H1 (cell line): ENCODE results near the gene TMEM52B. TPM values are rescaled to one million over a fixed set of nuclear protein-coding genes. Genes with fewer than 3 reads are reported as not detected.

ENCODE experiments used
- CTCF ChIA-PET: fragments of 300-600 bp; sonication (Branson Sonifier 250); formaldehyde crosslinking; loops from one replicate; lab custom pipeline; 2021; ENCODE audit not compliant: partially characterized antibody; lab: Charles Lee
- POLR2A ChIA-PET: fragments of 300-600 bp; sonication (Branson Sonifier 250); formaldehyde crosslinking; loops from one replicate; lab custom pipeline; 2021; ENCODE audit warnings: inconsistent platforms; ENCODE audit not compliant: partially characterized antibody; lab: Charles Lee
- DNase-seq, 2 experiments: peaks; one replicate each; pipeline versions ENCODE4 v3.0.0 to v3.0.0-alpha.2; 2010 to 2022; ENCODE audit warnings: low spot score in 2 of 2, low read depth in 1 of 2, mixed read lengths in 1 of 2
- FAIRE-seq: peaks from 2 replicates; lab custom pipeline; 2011; peaks lifted over from hg19 to GRCh38; lab: Jason Lieb, UNC
- H2AFZ ChIP-seq: 2 replicates; pipeline ENCODE4 v1.8.1; 2012; ENCODE audit warnings: low read length, inconsistent platforms
- H2AK5ac ChIP-seq: 2 replicates; pipeline ENCODE4 v1.6.1; 2013; ENCODE audit warnings: low read depth, low read length
- H2BK120ac ChIP-seq: replicated peaks from 2 replicates; pipeline ENCODE3; 2013; ENCODE audit warnings: low read depth, low read length, inconsistent platforms
- H2BK12ac ChIP-seq: 2 replicates; pipeline ENCODE4 v1.6.1; 2013; ENCODE audit warnings: low read depth, low read length
- H2BK15ac ChIP-seq: 2 replicates; pipeline ENCODE4 v1.6.1; 2013; ENCODE audit warnings: low read length
- H2BK20ac ChIP-seq: 2 replicates; pipeline ENCODE4 v1.6.1; 2013; ENCODE audit warnings: low read length
- H2BK5ac ChIP-seq: 2 replicates; pipeline ENCODE4 v1.6.1; 2013; ENCODE audit warnings: low read depth, low read length
- H3K14ac ChIP-seq: 2 replicates; pipeline ENCODE4 v1.6.1; 2013; ENCODE audit warnings: inconsistent platforms; ENCODE audit not compliant: insufficient read length
- H3K18ac ChIP-seq: 2 replicates; pipeline ENCODE4 v1.6.1; 2013; ENCODE audit warnings: low read length; ENCODE audit errors: extremely low read depth
- H3K23ac ChIP-seq: 2 replicates; pipeline ENCODE4 v1.6.1; 2013; ENCODE audit warnings: inconsistent platforms; ENCODE audit not compliant: insufficient read length
- H3K23me2 ChIP-seq: 2 replicates; pipeline ENCODE4 v1.6.1; 2013; ENCODE audit warnings: low read depth, low read length
- H3K27ac ChIP-seq: 2 replicates; pipeline ENCODE4 v1.6.1; 2011; ENCODE audit warnings: low read depth, low read length, inconsistent platforms
- H3K27me3 ChIP-seq, 4 experiments: replicated peaks in 1 of 4; 1 replicate in 1 of 4; 2 replicates in 3 of 4; pipeline versions ENCODE4 v1.6.1 to v1.8.1; 2011 to 2013; ENCODE audit warnings: low read length in 3 of 4, mild to moderate bottlenecking in 3 of 4, inconsistent platforms in 2 of 4, mixed read lengths in 2 of 4, moderate library complexity in 1 of 4; ENCODE audit not compliant: control insufficient read depth in 3 of 4, insufficient read depth in 3 of 4; ENCODE audit errors: extremely low read depth in 1 of 4
- H3K36me3 ChIP-seq, 4 experiments: 2 replicates each; pipeline versions ENCODE4 v1.6.1 to v1.8.1; 2011 to 2013; ENCODE audit warnings: mild to moderate bottlenecking in 4 of 4, low read length in 3 of 4, moderate library complexity in 2 of 4, control low read depth in 1 of 4, inconsistent platforms in 1 of 4; ENCODE audit not compliant: insufficient read depth in 4 of 4, control insufficient read depth in 2 of 4
- H3K4ac ChIP-seq: replicated peaks from 2 replicates; pipeline ENCODE3; 2013; ENCODE audit warnings: low read length, low read depth, mixed read lengths, inconsistent platforms; ENCODE audit not compliant: insufficient read length
- H3K4me1 ChIP-seq, 4 experiments: replicated peaks in 1 of 4; 1 replicate in 1 of 4; 2 replicates in 3 of 4; pipeline versions ENCODE4 v1.6.1 to v1.8.1; 2011 to 2013; ENCODE audit warnings: low read length in 3 of 4, inconsistent platforms in 2 of 4, mixed read lengths in 1 of 4; ENCODE audit not compliant: insufficient read depth in 4 of 4, control insufficient read depth in 3 of 4
- H3K4me2 ChIP-seq, 2 experiments: 2 replicates each; pipeline versions ENCODE4 v1.6.1 to v1.8.1; 2011 to 2013; ENCODE audit warnings: low read depth in 2 of 2, low read length in 2 of 2, control low read depth in 1 of 2, inconsistent platforms in 1 of 2, mild to moderate bottlenecking in 1 of 2; ENCODE audit not compliant: insufficient read depth in 1 of 2
- H3K4me3 ChIP-seq, 4 experiments: fragments of 200-600, 300-600 bp in 1 of 4; sonication (generic), shearing (Covaris generic), sonication (Bioruptor Twin) in 1 of 4; 2 replicates each; pipeline versions ENCODE4 v1.5.1 to v1.8.1; 2011 to 2016; ENCODE audit warnings: low read length in 4 of 4, low read depth in 3 of 4, control low read depth in 2 of 4, inconsistent platforms in 2 of 4, mild to moderate bottlenecking in 2 of 4, mixed read lengths in 1 of 4, moderate library complexity in 1 of 4; ENCODE audit not compliant: insufficient read depth in 2 of 4; ENCODE audit errors: extremely low read depth in 1 of 4
- H3K56ac ChIP-seq: replicated peaks from 2 replicates; pipeline ENCODE3; 2013; ENCODE audit warnings: low read depth, mild to moderate bottlenecking, mixed read lengths, low read length, inconsistent platforms; ENCODE audit not compliant: insufficient read length
- H3K79me1 ChIP-seq: 2 replicates; pipeline ENCODE4 v1.6.1; 2013; ENCODE audit warnings: low read depth, low read length, control low read depth
- H3K79me2 ChIP-seq, 2 experiments: 2 replicates each; pipeline versions ENCODE4 v1.6.1 to v1.8.1; 2012 to 2013; ENCODE audit warnings: low read length in 2 of 2, mild to moderate bottlenecking in 2 of 2, inconsistent platforms in 1 of 2; ENCODE audit not compliant: insufficient read depth in 2 of 2, control insufficient read depth in 1 of 2
- H3K9ac ChIP-seq, 4 experiments: replicated peaks in 1 of 4; 1 replicate in 1 of 4; 2 replicates in 3 of 4; pipeline versions ENCODE4 v1.6.1 to v1.8.1; 2011 to 2013; ENCODE audit warnings: low read depth in 3 of 4, low read length in 3 of 4, control low read depth in 2 of 4, mild to moderate bottlenecking in 2 of 4, moderate library complexity in 2 of 4, inconsistent platforms in 1 of 4; ENCODE audit errors: extremely low read depth in 1 of 4
- H3K9me3 ChIP-seq, 2 experiments: 2 replicates each; pipeline versions ENCODE4 v1.6.1 to v1.8.1; 2012 to 2013; ENCODE audit warnings: mild to moderate bottlenecking in 2 of 2, moderate library complexity in 2 of 2, control low read depth in 1 of 2, inconsistent platforms in 1 of 2, low read depth in 1 of 2, low read length in 1 of 2, mixed read lengths in 1 of 2; ENCODE audit not compliant: insufficient read depth in 2 of 2
- H4K20me1 ChIP-seq, 2 experiments: replicated peaks in 1 of 2; 2 replicates each; pipeline versions ENCODE3 to v1.8.1; 2011 to 2013; ENCODE audit warnings: inconsistent platforms in 2 of 2, low read length in 2 of 2, mild to moderate bottlenecking in 1 of 2; ENCODE audit not compliant: insufficient read depth in 2 of 2, control insufficient read depth in 1 of 2
- H4K5ac ChIP-seq: 2 replicates; pipeline ENCODE4 v1.6.1; 2013; ENCODE audit warnings: low read length, low read depth, mixed read lengths, inconsistent platforms; ENCODE audit not compliant: insufficient read length
- H4K8ac ChIP-seq: 2 replicates; pipeline ENCODE4 v1.8.0; 2013; ENCODE audit warnings: mild to moderate bottlenecking, moderate library complexity, low read length, inconsistent platforms; ENCODE audit not compliant: insufficient read depth; ENCODE audit errors: extremely low read depth
- H4K91ac ChIP-seq: replicated peaks from 2 replicates; pipeline ENCODE3; 2013; ENCODE audit warnings: low read length, mixed read lengths, inconsistent platforms; ENCODE audit not compliant: insufficient read length
- EP300 ChIP-seq, 2 experiments: IDR thresholded peaks; 1 replicate in 1 of 2; 2 replicates in 1 of 2; pipeline ENCODE4 v1.6.1; 2011 to 2012; ENCODE audit warnings: low read depth in 2 of 2, low read length in 2 of 2, mild to moderate bottlenecking in 2 of 2, borderline replicate concordance in 1 of 2, inconsistent platforms in 1 of 2, moderate library complexity in 1 of 2
- YY1 ChIP-seq: IDR thresholded peaks from 2 replicates; pipeline ENCODE4 v1.6.1; 2011; ENCODE audit warnings: low read depth, mild to moderate bottlenecking, low read length
- WGBS, 2 experiments: shearing (Covaris generic) in 1 of 2; methylation state at CpG; one replicate each; pipeline versions ENCODE4 v1.1.6 to v1.1.7; 2013 to 2015; ENCODE audit warnings: low lambda C conversion rate in 2 of 2, mixed read lengths in 2 of 2, inconsistent platforms in 1 of 2, low coverage in 1 of 2, missing lambda C conversion rate in 1 of 2; ENCODE audit not compliant: insufficient replicate concordance in 2 of 2, insufficient coverage in 1 of 2, insufficient read length in 1 of 2; ENCODE audit errors: extremely low coverage in 1 of 2, missing lambda C conversion rate in 1 of 2; 5-methylcytosine and 5-hydroxymethylcytosine counted together
- polyA plus RNA-seq, 7 experiments: library from polyadenylated mRNA; depleted of rRNA in 3 of 7; stranded (reverse) in 5 of 7; unstranded in 2 of 7; fragments of >200 nt in 5 of 7; fragments of 200-250 nt in 2 of 7; gene quantifications; 1 replicate in 5 of 7; 2 replicates in 1 of 7; 4 replicates in 1 of 7; pipeline versions ENCODE4 v1.2.1 to v1.2.3, GENCODE V29; 2011 to 2013; ENCODE audit warnings: missing spikeins in 2 of 7, mixed read lengths in 2 of 7
- total RNA-seq: library from RNA; stranded (reverse); fragmentation: NEBNext Ultra II Directional; extraction: Animal tissue kit (Norgen Biotek cat#: 25700); gene quantifications from 2 replicates; pipeline ENCODE4 v1.2.1, GENCODE V29; 2021

Gene TMEM52B
- total and polyA plus RNA-seq, 2 of the 8 experiments (the other 6 are each of a cell fraction or from before 2014, with no cell fraction given), result not detected

- H3K27ac ChIP-seq, result no peak overlapping the region
- no peak overlapping the region for H2BK120ac ChIP-seq
- H4K91ac ChIP-seq, result no peak overlapping the region
- no peak overlapping the region for H2AK5ac ChIP-seq
- H2BK5ac ChIP-seq, result no peak overlapping the region
- no peak overlapping the region for H4K5ac ChIP-seq
- H3K56ac ChIP-seq, result no peak overlapping the region
- H3K14ac ChIP-seq, result no peak overlapping the region
- H4K8ac ChIP-seq, result no peak overlapping the region
- no peak overlapping the region for H3K23ac ChIP-seq
- H3K79me2 ChIP-seq, result no peaks in the 10 kb centered on the region
- H3K18ac ChIP-seq, result no peak overlapping the region
- ChIA-PET CTCF (interaction anchor here (1.0 to 1.2 kb wide), 2 partner anchors 14 to 24 kb away, joined by 3 to 4 read pairs; no protein-coding TSS in a partner anchor), POLR2A (no interaction called here)
- H2BK15ac ChIP-seq, result no peak overlapping the region
- 68% methylated on average over 5 of the region's 5 CpGs; no CpG with 5 or more reads in 1 of the 2 experiments for WGBS, 2 experiments
- no peaks in the 10 kb centered on the region for H3K79me1 ChIP-seq
- H3K4me3 ChIP-seq, result no peak overlapping the region
- H4K20me1 ChIP-seq, result no peaks in the 10 kb centered on the region
- no peak overlapping the region for H3K4me2 ChIP-seq
- no peak overlapping the region for H2AFZ ChIP-seq
- no peaks in the 10 kb centered on the region for H3K9me3 ChIP-seq
- no peaks in the 10 kb centered on the region for H3K27me3 ChIP-seq
- H2BK12ac ChIP-seq, result no peak overlapping the region
- no peak overlapping the region for H2BK20ac ChIP-seq
- H3K9ac ChIP-seq, result no peak overlapping the region
- no peak for DNase-seq
- no peaks in the 10 kb centered on the region for H3K23me2 ChIP-seq
- FAIRE-seq, result no peak
- H3K4me1 ChIP-seq, result no peaks in the 10 kb centered on the region
- H3K4ac ChIP-seq, result no peak overlapping the region
- TF ChIP-seq YY1, result no peak
- TF ChIP-seq EP300 (IDR thresholded peaks at IDR 0.05; ENCODE audit: borderline replicate concordance in 1 of 2, low read depth in 2 of 2, low read length in 2 of 2), result no peak
- H3K36me3 ChIP-seq, result no peaks in the 10 kb centered on the region
Measured at GRCh38 chr12:10167599-10167998, 11.2 kb upstream of the TMEM52B start.
